Medulla oblongata (tissue), 1 donor: ENCODE measurements around the gene C13orf46.
"Not testable (repeated sequence)": the region's sequence is repeated elsewhere in the genome, so short reads cannot be mapped to it uniquely, and the experiment has no call there.

Experiments used
- DNase-seq: peaks from one replicate; pipeline ENCODE4 v3.0.0-alpha.2; 2015; ENCODE audit errors: extremely low spot score

C13orf46 gene

GRCh38 chr13:113924184-113924901 is 49.5 kb downstream of the C13orf46 start:
- DNase-seq, result no peak

GRCh38 chr13:113923376-113924063 is 50.4 kb downstream of the C13orf46 start:
- DNase-seq, result no peak

- no peak for DNase-seq
These were observed 51.3 kb downstream of the C13orf46 start for GRCh38 chr13:113922412-113923118.

GRCh38 chr13:113921763-113922162 is 52.1 kb downstream of the C13orf46 start:
- DNase-seq, result no peak

GRCh38 chr13:113920606-113921286 is 53.1 kb downstream of the C13orf46 start:
- no peak for DNase-seq

- no peak for DNase-seq
These were observed 53.9 kb downstream of the C13orf46 start for GRCh38 chr13:113919761-113920559.

GRCh38 chr13:113918981-113919701 is 54.7 kb downstream of the C13orf46 start:
- no peak for DNase-seq

GRCh38 chr13:113918580-113918979 is 55.3 kb downstream of the C13orf46 start:
- no peak for DNase-seq

GRCh38 chr13:113917594-113918371 is 56.1 kb downstream of the C13orf46 start:
- DNase-seq, result no peak

- no peak for DNase-seq
These were observed 56.8 kb downstream of the C13orf46 start for GRCh38 chr13:113917096-113917495.

GRCh38 chr13:113916330-113916815 is 57.5 kb downstream of the C13orf46 start:
- DNase-seq, result no peak

GRCh38 chr13:113915786-113916329 is 58.0 kb downstream of the C13orf46 start:
- DNase-seq, result no peak

GRCh38 chr13:113915012-113915763 is 58.7 kb downstream of the C13orf46 start:
- no peak for DNase-seq

GRCh38 chr13:113914333-113915011 is 59.4 kb downstream of the C13orf46 start:
- DNase-seq, result no peak

- DNase-seq, result not testable (repeated sequence)
These were observed 60.0 kb downstream of the C13orf46 start for GRCh38 chr13:113913838-113914237.

GRCh38 chr13:113913408-113913807 is 60.5 kb downstream of the C13orf46 start:
- not testable (repeated sequence) for DNase-seq

GRCh38 chr13:113912596-113912995 is 61.3 kb downstream of the C13orf46 start:
- DNase-seq, result no peak
